ENCODE data around the gene RPRML. TPM values are rescaled to one million over a fixed set of nuclear protein-coding genes. Genes with fewer than 3 reads are reported as not detected.

RPRML gene
- polyA plus RNA-seq, 1 experiment = not detected

GRCh38 chr17:46942441-46943217 is 36.4 kb downstream of the RPRML start:
- POLR2A ChIA-PET = interaction anchor here (0.7 to 1.3 kb wide), 3 partner anchors 10 to 125 kb away, joined by 3 to 6 read pairs (median 3); no protein-coding TSS in a partner anchor
- CTCF ChIA-PET = interaction anchor here (0.5 to 3.9 kb wide), 37 partner anchors 8 to 940 kb away, joined by 3 to 47 read pairs (median 4); no protein-coding TSS in a partner anchor

GRCh38 chr17:46940692-46941404 is 38.2 kb downstream of the RPRML start:
- POLR2A ChIA-PET = interaction anchor here (0.5 kb wide), 2 partner anchors 68 to 102 kb away, joined by 3 to 4 read pairs; no protein-coding TSS in a partner anchor
- H3K27me3 ChIP-seq (ENCODE audit: control insufficient read depth, insufficient read depth, low read length) = no peaks in the 10 kb centered on the region
- peak; percentile 97 for TF ChIP-seq CTCF (IDR thresholded peaks at IDR 0.05; ENCODE audit: low read depth, low read length)
- no peak overlapping the region for H3K27ac ChIP-seq (ENCODE audit: low read depth, low read length)
- no peaks in the 10 kb centered on the region for H3K9me3 ChIP-seq (ENCODE audit: control insufficient read depth, insufficient read depth, low read length)
- CTCF ChIA-PET = interaction anchor here (0.6 to 3.9 kb wide), 11 partner anchors 8 to 938 kb away, joined by 3 to 47 read pairs (median 5); no protein-coding TSS in a partner anchor
- H3K4me3 ChIP-seq (ENCODE audit: low read depth, low read length) = no peak overlapping the region
- peak; percentile 29 for DNase-seq (ENCODE audit: low read depth, low spot score)

More at GRCh38 chr17:46942441-46943217, 36.4 kb downstream of the RPRML start:
- Histone ChIP-seq H3K4me3 (ENCODE audit: low read depth, low read length) (no peak overlapping the region), H3K9me3 (ENCODE audit: control insufficient read depth, insufficient read depth, low read length) (no peaks in the 10 kb centered on the region), H3K27ac (ENCODE audit: low read depth, low read length) (peak overlapping the region; percentile 31), H3K27me3 (ENCODE audit: control insufficient read depth, insufficient read depth, low read length) (no peaks in the 10 kb centered on the region)
- DNase-seq (ENCODE audit: low read depth, low spot score) = peak; percentile 43
- TF ChIP-seq CTCF (IDR thresholded peaks at IDR 0.05; ENCODE audit: low read depth, low read length) = peak; percentile 97

- Histone ChIP-seq H3K27ac (ENCODE audit: low read depth, low read length) (no peak overlapping the region), H3K9me3 (ENCODE audit: control insufficient read depth, insufficient read depth, low read length) (no peaks in the 10 kb centered on the region), H3K27me3 (ENCODE audit: control insufficient read depth, insufficient read depth, low read length) (no peaks in the 10 kb centered on the region), H3K4me3 (ENCODE audit: low read depth, low read length) (no peak overlapping the region)
- POLR2A ChIA-PET = no interaction called here
- no peak for DNase-seq (ENCODE audit: low read depth, low spot score)
- no peak for TF ChIP-seq CTCF (IDR thresholded peaks at IDR 0.05; ENCODE audit: low read depth, low read length)
- CTCF ChIA-PET = no interaction called here
Measured at GRCh38 chr17:46935658-46936266, 43.3 kb downstream of the RPRML start.

- H3K27ac ChIP-seq (ENCODE audit: low read depth, low read length) = no peak overlapping the region
- H3K27me3 ChIP-seq (ENCODE audit: control insufficient read depth, insufficient read depth, low read length) = no peaks in the 10 kb centered on the region
- ChIA-PET POLR2A (no interaction called here), CTCF (no interaction called here)
- H3K4me3 ChIP-seq (ENCODE audit: low read depth, low read length) = no peak overlapping the region
- DNase-seq (ENCODE audit: low read depth, low spot score) = no peak
- H3K9me3 ChIP-seq (ENCODE audit: control insufficient read depth, insufficient read depth, low read length) = no peaks in the 10 kb centered on the region
- TF ChIP-seq CTCF (IDR thresholded peaks at IDR 0.05; ENCODE audit: low read depth, low read length) = no peak
Measured at GRCh38 chr17:46931596-46931995, 47.5 kb downstream of the RPRML start.

All from AG04450 (cell line).